Neural progenitor cell (in vitro differentiated cells): Measurements from ENCODE around the gene MYO18B. TPM values are rescaled to one million over a fixed set of nuclear protein-coding genes. Genes with fewer than 3 reads are reported as not detected.

Source experiments
- DNase-seq: peaks from one replicate; pipeline ENCODE4 v3.0.0-alpha.2; 2016; ENCODE audit warnings: low spot score
- H2AFZ ChIP-seq: fragments of 200-600 bp; sonication (generic); replicated peaks from 2 replicates; pipeline ENCODE4 v1.6.1; 2016; ENCODE audit warnings: antibody characterized with exemption
- H3F3A ChIP-seq: fragments of 200-600 bp; sonication (generic); 2 replicates; pipeline ENCODE4 v1.6.1; 2016; ENCODE audit warnings: antibody characterized with exemption, low read depth
- H3K27ac ChIP-seq: fragments of 200-600 bp; sonication (generic); 2 replicates; pipeline ENCODE4 v1.5.1; 2016; ENCODE audit warnings: mild to moderate bottlenecking
- H3K27me3 ChIP-seq: fragments of 200-600 bp; sonication (generic); 2 replicates; pipeline ENCODE4 v1.6.1; 2016; ENCODE audit warnings: mild to moderate bottlenecking, moderate library complexity
- H3K36me3 ChIP-seq: fragments of 200-600 bp; sonication (generic); 2 replicates; pipeline ENCODE4 v1.5.1; 2016
- H3K4me1 ChIP-seq: fragments of 200-600 bp; sonication (generic); 2 replicates; pipeline ENCODE4 v1.6.1; 2016; ENCODE audit warnings: mixed run types
- H3K4me2 ChIP-seq: fragments of 200-600 bp; sonication (generic); 2 replicates; pipeline ENCODE4 v1.6.1; 2016
- H3K4me3 ChIP-seq: fragments of 200-600 bp; sonication (generic); 2 replicates; pipeline ENCODE4 v1.5.1; 2016
- H3K79me2 ChIP-seq: fragments of 200-600 bp; sonication (generic); 2 replicates; pipeline ENCODE4 v1.6.1; 2016; ENCODE audit warnings: low read depth
- H3K9ac ChIP-seq: fragments of 200-600 bp; sonication (generic); 2 replicates; pipeline ENCODE4 v1.6.1; 2016
- H3K9me3 ChIP-seq: fragments of 200-600 bp; sonication (generic); 2 replicates; pipeline ENCODE4 v1.5.1; 2016; ENCODE audit warnings: low read depth
- H4K20me1 ChIP-seq: fragments of 200-600 bp; sonication (generic); 2 replicates; pipeline ENCODE4 v1.6.1; 2016; ENCODE audit warnings: low read depth
- H3K27ac Mint-ChIP-seq: 3 replicates; pipeline ENCODE4 v1.8.0; 2021; ENCODE audit warnings: mixed read lengths
- H3K27me3 Mint-ChIP-seq: 2 replicates; pipeline ENCODE4 v1.8.0; 2022; ENCODE audit warnings: low read depth, mild to moderate bottlenecking, inconsistent platforms, moderate library complexity, mixed read lengths; ENCODE audit not compliant: insufficient read depth
- H3K36me3 Mint-ChIP-seq: 3 replicates; pipeline ENCODE4 v1.8.0; 2021; ENCODE audit warnings: mixed read lengths
- H3K4me1 Mint-ChIP-seq: 3 replicates; pipeline ENCODE4 v1.8.0; 2021; ENCODE audit warnings: mixed read lengths
- H3K4me3 Mint-ChIP-seq: 3 replicates; pipeline ENCODE4 v1.8.0; 2021; ENCODE audit warnings: mild to moderate bottlenecking, moderate library complexity, mixed read lengths
- H3K9me3 Mint-ChIP-seq: 3 replicates; pipeline ENCODE4 v1.8.0; 2020; ENCODE audit warnings: mixed read lengths
- EZH2 ChIP-seq: fragments of 200-600 bp; sonication (generic); IDR thresholded peaks from 2 replicates; pipeline ENCODE4 v1.6.1; 2017; ENCODE audit warnings: antibody characterized with exemption, mild to moderate bottlenecking, moderate library complexity
- EZH2phosphoT487 ChIP-seq: fragments of 200-600 bp; sonication (generic); IDR thresholded peaks from 2 replicates; pipeline ENCODE4 v1.6.1; 2017; ENCODE audit warnings: antibody characterized with exemption
- total RNA-seq: library from RNA; depleted of rRNA; stranded (reverse); fragments of >200 nt; gene quantifications from 2 replicates; pipeline ENCODE4 v1.2.3, GENCODE V29; 2015; ENCODE audit warnings: low replicate concordance
- TF ChIP-seq, protein P1 (sequence below): fragments of 200-600 bp; sonication (generic); IDR thresholded peaks from 2 replicates; pipeline ENCODE4 v1.5.1; 2017; ENCODE audit warnings: antibody characterized with exemption, mild to moderate bottlenecking

The MYO18B gene
- total RNA-seq, 1 donor from 2014 or later: not detected

DNA sequence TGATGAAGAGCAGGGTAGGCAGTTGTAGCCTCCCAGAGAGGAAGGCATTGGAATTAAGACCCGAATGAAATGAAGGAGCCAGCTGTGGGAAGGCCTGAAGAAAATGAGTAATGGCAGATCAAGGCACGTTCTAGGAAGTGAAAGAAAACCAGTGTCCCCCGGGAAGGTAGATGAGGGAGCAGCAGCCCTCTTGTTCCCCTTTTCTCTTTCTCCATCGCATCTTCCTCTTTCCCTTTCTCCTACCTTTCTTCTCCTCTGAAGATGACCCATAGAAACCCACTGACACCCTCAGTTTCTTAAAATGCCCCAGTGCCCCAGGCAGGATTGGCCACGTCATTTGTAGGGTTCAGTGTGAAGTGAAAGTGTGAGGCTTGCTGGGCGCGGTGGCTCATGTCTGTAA lies 254.7 kb downstream of the MYO18B start:
- H3F3A ChIP-seq: no peaks in the 10 kb centered on the region
- no peaks in the 10 kb centered on the region for H3K9me3 ChIP-seq
- H3K27ac Mint-ChIP-seq: no peak overlapping the region
- H2AFZ ChIP-seq: no peak overlapping the region
- H4K20me1 ChIP-seq: peaks cover 5% of the 10 kb centered on the region
- H3K27ac ChIP-seq: no peak overlapping the region
- no peak overlapping the region for H3K4me3 Mint-ChIP-seq
- H3K36me3 ChIP-seq: no peaks in the 10 kb centered on the region
- H3K27me3 Mint-ChIP-seq: peaks cover 7% of the 10 kb centered on the region
- TF ChIP-seq EZH2: no peak
- TF ChIP-seq EZH2phosphoT487: no peak
- TF ChIP-seq, protein P1, sequence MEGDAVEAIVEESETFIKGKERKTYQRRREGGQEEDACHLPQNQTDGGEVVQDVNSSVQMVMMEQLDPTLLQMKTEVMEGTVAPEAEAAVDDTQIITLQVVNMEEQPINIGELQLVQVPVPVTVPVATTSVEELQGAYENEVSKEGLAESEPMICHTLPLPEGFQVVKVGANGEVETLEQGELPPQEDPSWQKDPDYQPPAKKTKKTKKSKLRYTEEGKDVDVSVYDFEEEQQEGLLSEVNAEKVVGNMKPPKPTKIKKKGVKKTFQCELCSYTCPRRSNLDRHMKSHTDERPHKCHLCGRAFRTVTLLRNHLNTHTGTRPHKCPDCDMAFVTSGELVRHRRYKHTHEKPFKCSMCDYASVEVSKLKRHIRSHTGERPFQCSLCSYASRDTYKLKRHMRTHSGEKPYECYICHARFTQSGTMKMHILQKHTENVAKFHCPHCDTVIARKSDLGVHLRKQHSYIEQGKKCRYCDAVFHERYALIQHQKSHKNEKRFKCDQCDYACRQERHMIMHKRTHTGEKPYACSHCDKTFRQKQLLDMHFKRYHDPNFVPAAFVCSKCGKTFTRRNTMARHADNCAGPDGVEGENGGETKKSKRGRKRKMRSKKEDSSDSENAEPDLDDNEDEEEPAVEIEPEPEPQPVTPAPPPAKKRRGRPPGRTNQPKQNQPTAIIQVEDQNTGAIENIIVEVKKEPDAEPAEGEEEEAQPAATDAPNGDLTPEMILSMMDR: no peak
- DNase-seq: no peak
- H3K4me1 ChIP-seq: peaks cover 4% of the 10 kb centered on the region
- peaks cover 8% of the 10 kb centered on the region for H3K4me1 Mint-ChIP-seq
- no peak overlapping the region for H3K4me2 ChIP-seq
- no peaks in the 10 kb centered on the region for H3K36me3 Mint-ChIP-seq
- H3K9me3 Mint-ChIP-seq: no peaks in the 10 kb centered on the region
- H3K9ac ChIP-seq: no peak overlapping the region
- H3K79me2 ChIP-seq: no peaks in the 10 kb centered on the region
- H3K4me3 ChIP-seq: no peak overlapping the region
- no peaks in the 10 kb centered on the region for H3K27me3 ChIP-seq

DNA sequence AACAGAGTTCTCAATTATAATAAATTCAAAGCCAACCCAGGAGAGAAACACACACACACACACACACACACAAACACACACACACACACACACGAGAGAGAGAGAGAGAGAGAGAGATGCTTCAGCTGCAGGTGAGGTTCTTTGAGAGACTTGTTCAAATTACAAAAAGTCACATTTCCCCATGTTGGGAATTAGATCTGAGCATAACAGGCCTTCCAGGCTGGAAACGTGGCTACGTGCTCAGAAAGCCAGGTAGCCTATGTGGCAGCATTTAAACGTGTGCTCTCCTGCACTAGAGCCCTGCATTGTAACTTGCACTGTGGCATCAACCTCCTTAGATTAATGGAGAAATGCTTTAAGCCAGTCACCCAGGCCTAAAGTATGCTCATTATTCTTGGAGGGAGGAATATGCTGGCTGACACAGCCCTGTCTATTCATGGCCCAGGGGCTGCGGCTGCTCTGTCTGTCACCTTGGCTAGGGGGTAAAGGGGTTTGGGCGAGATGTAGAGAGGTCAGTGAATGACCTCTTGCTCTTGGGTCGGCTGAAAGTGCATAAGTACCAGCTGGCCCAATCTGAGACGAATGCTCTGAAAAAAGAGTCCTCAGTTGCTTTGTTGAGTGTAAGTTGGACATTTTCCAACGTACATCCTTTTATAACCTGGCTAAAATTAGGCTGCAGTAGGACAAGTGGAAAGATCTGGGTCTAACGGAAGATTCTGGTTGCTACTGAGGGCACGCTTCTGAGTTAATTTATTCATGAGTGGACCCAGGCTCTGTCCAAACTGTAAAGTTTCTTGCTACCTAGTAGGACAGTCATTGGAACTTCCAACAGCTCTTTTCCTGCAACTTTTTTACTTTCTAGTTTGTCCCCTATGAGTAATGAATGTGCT lies 256.1 kb downstream of the MYO18B start:
- H3K27ac ChIP-seq: no peak overlapping the region
- Mint-ChIP-seq H3K27ac (no peak overlapping the region), H3K9me3 (no peaks in the 10 kb centered on the region), H3K36me3 (no peaks in the 10 kb centered on the region), H3K4me3 (no peak overlapping the region), H3K27me3 (peaks cover 10% of the 10 kb centered on the region), H3K4me1 (peaks cover 8% of the 10 kb centered on the region)
- peaks cover 4% of the 10 kb centered on the region for H3K4me1 ChIP-seq
- H3K9ac ChIP-seq: no peak overlapping the region
- H3K36me3 ChIP-seq: no peaks in the 10 kb centered on the region
- H3K27me3 ChIP-seq: no peaks in the 10 kb centered on the region
- no peak for TF ChIP-seq EZH2
- TF ChIP-seq EZH2phosphoT487: no peak
- TF ChIP-seq, protein P1: no peak
- H2AFZ ChIP-seq: no peak overlapping the region
- no peak for DNase-seq
- no peaks in the 10 kb centered on the region for H3K9me3 ChIP-seq
- no peaks in the 10 kb centered on the region for H3K79me2 ChIP-seq
- no peak overlapping the region for H3K4me3 ChIP-seq
- H3K4me2 ChIP-seq: no peak overlapping the region
- H4K20me1 ChIP-seq: peaks cover 5% of the 10 kb centered on the region
- H3F3A ChIP-seq: no peaks in the 10 kb centered on the region

DNA sequence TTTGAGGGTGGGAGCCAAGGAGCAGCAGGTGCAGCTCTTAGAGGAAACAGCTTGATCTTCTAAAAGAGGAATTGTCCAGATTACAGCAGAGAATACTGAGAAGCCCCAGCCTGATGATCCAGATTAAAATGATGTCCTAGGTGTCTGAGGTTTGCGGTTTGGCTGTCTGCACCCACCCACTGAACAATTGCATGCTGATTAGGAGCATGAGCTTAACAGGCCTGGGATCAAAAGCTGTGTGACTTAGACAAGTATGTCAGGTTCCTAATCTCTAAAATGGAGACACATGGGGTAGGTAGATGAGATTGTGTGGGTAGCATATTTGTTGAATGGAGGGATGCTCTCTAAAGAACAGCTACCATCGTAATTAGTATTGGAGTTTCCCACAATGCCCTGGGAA lies 260.5 kb downstream of the MYO18B start:
- Histone ChIP-seq H2AFZ (no peak overlapping the region), H3K36me3 (no peaks in the 10 kb centered on the region), H3K27ac (no peak overlapping the region), H3K4me2 (no peak overlapping the region), H4K20me1 (peaks cover 5% of the 10 kb centered on the region), H3K4me3 (no peak overlapping the region), H3K4me1 (peaks cover 5% of the 10 kb centered on the region), H3K9ac (no peak overlapping the region), H3K9me3 (no peaks in the 10 kb centered on the region), H3F3A (no peaks in the 10 kb centered on the region), H3K27me3 (peaks cover 6% of the 10 kb centered on the region), H3K79me2 (no peaks in the 10 kb centered on the region)
- no peak for DNase-seq
- Mint-ChIP-seq H3K9me3 (no peaks in the 10 kb centered on the region), H3K4me3 (no peak overlapping the region), H3K36me3 (no peaks in the 10 kb centered on the region), H3K27me3 (peaks cover 11% of the 10 kb centered on the region), H3K27ac (no peak overlapping the region), H3K4me1 (no peaks in the 10 kb centered on the region)
- no peak for TF ChIP-seq EZH2
- TF ChIP-seq, protein P1: no peak
- no peak for TF ChIP-seq EZH2phosphoT487
